Measurements from ENCODE around the gene KIF19.
"Not testable (repeated sequence)": the region's sequence is repeated elsewhere in the genome, so short reads cannot be mapped to it uniquely, and the experiment has no call there.

KIF19 gene

GRCh38 chr17:74390680-74391653, 64.9 kb downstream of the KIF19 start:
- no peak for DNase-seq (ENCODE audit: low read depth)

- no peak for DNase-seq (ENCODE audit: low read depth)
Observed at GRCh38 chr17:74391771-74392170, 65.7 kb downstream of the KIF19 start.

- DNase-seq (ENCODE audit: low read depth) = no peak
Observed at GRCh38 chr17:74392848-74393247, 66.8 kb downstream of the KIF19 start.

- no peak for DNase-seq (ENCODE audit: low read depth)
Observed at GRCh38 chr17:74393346-74393942, 67.4 kb downstream of the KIF19 start.

GRCh38 chr17:74394275-74394950, 68.4 kb downstream of the KIF19 start:
- DNase-seq (ENCODE audit: low read depth) = no peak

GRCh38 chr17:74394977-74395376, 69.0 kb downstream of the KIF19 start:
- DNase-seq (ENCODE audit: low read depth) = no peak

- DNase-seq (ENCODE audit: low read depth) = no peak
Observed at GRCh38 chr17:74396567-74396966, 70.5 kb downstream of the KIF19 start.

- DNase-seq (ENCODE audit: low read depth) = no peak
Observed at GRCh38 chr17:74402048-74402447, 76.0 kb downstream of the KIF19 start.

- DNase-seq (ENCODE audit: low read depth) = no peak
Observed at GRCh38 chr17:74403512-74404137, 77.6 kb downstream of the KIF19 start.

- no peak for DNase-seq (ENCODE audit: low read depth)
Observed at GRCh38 chr17:74404218-74404617, 78.2 kb downstream of the KIF19 start.

GRCh38 chr17:74404789-74405188, 78.8 kb downstream of the KIF19 start:
- DNase-seq (ENCODE audit: low read depth) = no peak

GRCh38 chr17:74405311-74405710, 79.3 kb downstream of the KIF19 start:
- not testable (repeated sequence) for DNase-seq (ENCODE audit: low read depth)

Data from stimulated activated CD8-positive, alpha-beta memory T cell treated with anti-CD3 and anti-CD28 coated beads, Interleukin-15, amount 100 ng/mL, for 24 hours (primary cell).